ENCODE results near the gene MAF. TPM values are rescaled to one million over a fixed set of nuclear protein-coding genes. Genes with fewer than 3 reads are reported as not detected.

Gene MAF
- total RNA-seq, 1 experiment from 2014 or later, result 4.9 TPM

DNA sequence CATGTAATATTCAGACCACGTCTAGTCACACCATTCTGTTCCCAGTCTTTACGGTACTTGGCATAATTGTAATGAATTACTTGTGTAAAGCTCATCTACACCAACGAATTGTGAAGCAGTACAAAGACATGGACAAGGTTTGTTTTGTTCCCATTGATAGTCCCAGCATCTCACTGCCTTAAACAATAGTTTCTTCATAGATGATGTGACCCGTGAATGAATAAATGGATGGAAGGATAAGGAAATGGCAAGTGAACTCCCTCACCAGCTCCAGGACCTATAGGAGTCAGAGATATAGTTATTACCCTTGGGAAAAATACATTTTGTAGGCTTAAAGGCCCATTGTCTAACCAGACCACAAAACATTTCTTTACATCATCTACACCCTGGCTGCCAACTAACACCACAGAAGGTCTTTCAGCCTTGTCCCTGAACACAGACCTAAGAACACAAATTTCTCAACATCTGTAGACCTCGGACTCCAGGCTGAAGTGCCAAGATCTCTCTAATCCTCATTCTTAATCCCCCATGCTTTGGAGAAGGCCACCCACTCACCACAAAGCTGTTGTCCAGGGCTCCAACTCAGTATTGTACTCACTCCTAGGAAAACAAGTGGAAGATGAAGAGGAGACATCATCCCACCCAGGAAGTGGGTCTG, 38.2 kb downstream of the MAF start:
- no peak for TF ChIP-seq CTCF (conservative IDR thresholded peaks at IDR 0.05)
- H2AFZ ChIP-seq (ENCODE audit: low read length), result no peak overlapping the region

More for the DNA sequence above, 38.2 kb downstream of the MAF start:
- no peak overlapping the region for H3K56ac ChIP-seq (ENCODE audit: insufficient read length, low read depth, low read length)
- no CpG with 5 or more reads among the region's 5 CpGs for WGBS (ENCODE audit: extremely low coverage, insufficient read length, low lambda C conversion rate)
- no peak overlapping the region for H2BK12ac ChIP-seq (ENCODE audit: insufficient read length, low read depth, low read length)
- H2BK120ac ChIP-seq (ENCODE audit: low read depth, low read length, poor library complexity, severe bottlenecking), result no peak overlapping the region
- H4K5ac ChIP-seq (ENCODE audit: insufficient read length, low read depth, low read length), result no peak overlapping the region
- peaks cover 4% of the 10 kb centered on the region; the same call in 1 of the 2 replicates for H3K4me1 ChIP-seq (ENCODE audit: insufficient read depth, low read length)
- no peak overlapping the region for H3K23ac ChIP-seq (ENCODE audit: insufficient read length, low read depth, low read length)
- H3K23me2 ChIP-seq (ENCODE audit: insufficient read length, low read depth, low read length, poor library complexity, severe bottlenecking), result no peaks in the 10 kb centered on the region
- no peaks in the 10 kb centered on the region for H3K79me1 ChIP-seq (ENCODE audit: insufficient read depth, low read depth, low read length, poor library complexity, severe bottlenecking)
- H3K4ac ChIP-seq (ENCODE audit: low read depth, low read length), result no peak overlapping the region
- Mint-ChIP-seq H3K36me3 (ENCODE audit: insufficient read depth in 1 of 3, low read depth in 3 of 3) (no peaks in the 10 kb centered on the region), H3K4me1 (peaks cover 10 to 14% of the 10 kb centered on the region in 2 experiments), H3K4me3 (no peak overlapping the region), H3K9me3 (no peaks in the 10 kb centered on the region), H3K27ac (no peak overlapping the region), H3K27me3 (ENCODE audit: low read depth) (peaks cover 7% of the 10 kb centered on the region)
- no peaks in the 10 kb centered on the region for H4K20me1 ChIP-seq (ENCODE audit: control insufficient read depth, insufficient read depth, insufficient read length)
- H4K8ac ChIP-seq (replicated peaks; ENCODE audit: insufficient read length, low read depth, low read length), result no peak overlapping the region
- H2BK20ac ChIP-seq (ENCODE audit: low read depth, low read length, poor library complexity, severe bottlenecking), result no peak overlapping the region
- no peaks in the 10 kb centered on the region for H3K9me3 ChIP-seq (ENCODE audit: control insufficient read depth, low read depth, low read length)
- H3K18ac ChIP-seq (ENCODE audit: insufficient read length, low read depth, low read length), result no peak overlapping the region
- no peak overlapping the region for H4K91ac ChIP-seq (ENCODE audit: insufficient read length, low read depth, low read length)
- H3K27ac ChIP-seq (ENCODE audit: insufficient read length, low read depth, low read length), result no peak overlapping the region
- no peak overlapping the region for H3K9ac ChIP-seq (ENCODE audit: extremely low read depth, insufficient read length, low read length)
- no peak overlapping the region for H2BK15ac ChIP-seq (ENCODE audit: low read depth, low read length)
- H2BK5ac ChIP-seq (ENCODE audit: insufficient read length, low read length), result no peak overlapping the region
- H2AK5ac ChIP-seq (ENCODE audit: insufficient read length, low read length), result no peak overlapping the region
- H3K79me2 ChIP-seq (ENCODE audit: insufficient read depth, low read length), result no peaks in the 10 kb centered on the region
- DNase-seq, result no peak
- no peaks in the 10 kb centered on the region for H3K27me3 ChIP-seq (ENCODE audit: insufficient read depth, low read length)
- no peak overlapping the region for H3K4me2 ChIP-seq (ENCODE audit: insufficient read depth, insufficient read length, low read length)
- no peak overlapping the region for H3T11ph ChIP-seq (ENCODE audit: low read length)
- no peak overlapping the region for H3K14ac ChIP-seq (ENCODE audit: insufficient read depth, low read length)
